Motor neuron (in vitro differentiated cells): ENCODE data around the gene TNRC6A. TPM values are rescaled to one million over a fixed set of nuclear protein-coding genes. Genes with fewer than 3 reads are reported as not detected.
"Not testable (repeated sequence)": the region's sequence is repeated elsewhere in the genome, so short reads cannot be mapped to it uniquely, and the experiment has no call there.

Experiments
- ATAC-seq, 8 experiments: fragments of 200-7000 bp; cut with Tn5 transposase; replicated peaks in 6 of 8; 2 replicates each; pipeline ENCODE4 v1.8.0; 2021; ENCODE audit warnings: mild to moderate bottlenecking in 8 of 8, moderate library complexity in 8 of 8
- H3K27ac ChIP-seq, 2 donors: fragments of 250-450 bp; sonication (Bioruptor Pico); 2 replicates each; pipeline ENCODE4 v1.9.0; 2021; ENCODE audit warnings: antibody characterized with exemption in 2 of 2, mild to moderate bottlenecking in 2 of 2, moderate library complexity in 1 of 2
- H3K4me1 ChIP-seq, 2 donors: fragments of 250-450 bp; sonication (Bioruptor Pico); replicated peaks in 1 of 2; 2 replicates each; pipeline ENCODE4 v1.6.1; 2021; ENCODE audit warnings: antibody characterized with exemption in 2 of 2, mild to moderate bottlenecking in 2 of 2, moderate library complexity in 1 of 2
- H3K4me3 ChIP-seq, 5 donors: fragments of 250-450 bp; sonication (Bioruptor Pico); 2 replicates each; pipeline ENCODE4 v1.9.0; 2021; ENCODE audit warnings: antibody characterized with exemption in 5 of 5, mild to moderate bottlenecking in 5 of 5, moderate library complexity in 4 of 5
- WGBS, 10 experiments: fragments of 450-650 bp; shearing (Covaris generic); methylation state at CpG; one replicate each; pipeline ENCODE4 v1.0.0; 2022; 5-methylcytosine and 5-hydroxymethylcytosine counted together
- in situ Hi-C, 9 experiments: fragments of 400-800 bp; cut with MboI; loops; one replicate each; pipeline ENCODE4 v1.15.0; 2021; ENCODE audit warnings: low sequenced_read_pairs in 9 of 9, low pct_unique_long_range_greater_than_20kb in 2 of 9; ENCODE audit not compliant: unreplicated experiment in 9 of 9
- total RNA-seq, 8 experiments: library from RNA; unstranded; fragments of 300-600 nt; gene quantifications; 2 replicates each; pipeline versions ENCODE4 v1.2.3 to v1.2.4, GENCODE V29; 2022

The TNRC6A gene
- total RNA-seq, 8 experiments from 2014 or later, result 40.9 to 84.7 (median 55.3) TPM

- no peak overlapping the region for H3K4me3 ChIP-seq
- WGBS, 10 experiments, result 0 to 100% (median 81%) methylated on average over 1 to 2 of the region's 2 CpGs; no CpG with 5 or more reads in 4 of the 10 experiments
- peak; percentile 37 to 98 (median 88) for ATAC-seq
- no peak overlapping the region for H3K27ac ChIP-seq
- in situ Hi-C loops, result no loop called here
- H3K4me1 ChIP-seq, result peaks cover 0 to 7% of the 10 kb centered on the region in 2 donors
Observed at GRCh38 chr16:24748242-24748641, 18.8 kb downstream of the TNRC6A start.

DNA sequence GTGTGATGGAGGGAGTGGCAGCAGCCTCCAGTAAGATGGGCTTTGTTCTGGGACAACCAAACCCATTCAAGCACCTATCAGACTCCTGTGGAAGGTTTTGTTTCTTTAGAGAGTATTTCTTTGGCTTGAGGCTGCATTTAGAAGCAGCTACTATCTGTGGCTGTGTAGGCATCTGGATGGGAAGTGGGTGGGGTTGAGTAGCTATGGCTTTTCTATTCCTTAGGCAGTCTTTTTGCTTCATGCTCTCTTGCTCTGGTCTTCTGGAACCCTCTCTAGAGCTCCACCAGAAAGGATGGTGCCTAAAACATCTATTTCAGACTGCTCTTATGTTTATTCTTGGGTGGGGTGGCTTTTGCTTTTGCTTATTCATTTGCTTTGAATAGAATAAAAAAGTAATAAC, 19.9 kb downstream of the TNRC6A start:
- Histone ChIP-seq H3K4me1 (peaks cover 0 to 7% of the 10 kb centered on the region in 2 donors), H3K4me3 (no peak overlapping the region), H3K27ac (no peak overlapping the region)
- in situ Hi-C loops, result no loop called here
- peak in 3 of 8 experiments; percentile 69 to 78 (median 78) for ATAC-seq

GRCh38 chr16:24749872-24750271, 20.4 kb downstream of the TNRC6A start:
- H3K27ac ChIP-seq, H3K4me3 ChIP-seq, H3K4me1 ChIP-seq, ATAC-seq, in situ Hi-C loops: not testable (repeated sequence)
- 83 to 100% (median 95%) methylated on average over 1 to 4 of the region's 5 CpGs; no CpG with 5 or more reads in 3 of the 10 experiments for WGBS, 10 experiments

GRCh38 chr16:24753000-24753399, 23.5 kb downstream of the TNRC6A start:
- peaks cover 0 to 1% of the 10 kb centered on the region in 2 donors for H3K4me1 ChIP-seq
- H3K27ac ChIP-seq, result no peak overlapping the region
- no peak for ATAC-seq
- H3K4me3 ChIP-seq, result no peak overlapping the region
- in situ Hi-C loops, result no loop called here

- no peak for ATAC-seq
- Histone ChIP-seq H3K4me1 (no peaks in the 10 kb centered on the region), H3K27ac (no peak overlapping the region), H3K4me3 (no peak overlapping the region)
- in situ Hi-C loops, result no loop called here
- WGBS, 10 experiments, result 93 to 100% (median 97%) methylated on average over 1 to 3 of the region's 3 CpGs; no CpG with 5 or more reads in 3 of the 10 experiments
Observed at GRCh38 chr16:24753437-24753836, 24.0 kb downstream of the TNRC6A start.

DNA sequence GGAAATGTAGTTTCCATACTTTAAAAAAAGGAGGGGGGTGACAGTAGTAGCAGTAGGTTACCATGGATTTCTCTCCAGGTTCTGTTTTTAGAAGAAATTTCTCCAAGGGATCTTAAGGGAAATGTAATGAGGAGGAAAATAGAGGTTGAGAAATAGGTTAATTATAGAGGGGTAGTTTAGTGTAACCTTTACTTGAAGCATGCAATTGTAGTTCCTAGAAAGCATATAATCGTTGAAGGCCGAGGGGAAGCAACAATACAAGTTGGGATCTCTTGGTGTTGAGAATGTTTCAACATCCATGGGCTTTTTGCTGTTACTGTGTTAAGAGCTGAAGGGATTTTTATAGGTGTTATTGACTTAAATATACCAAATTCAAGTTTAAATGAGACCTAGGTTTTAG, 25.1 kb downstream of the TNRC6A start:
- in situ Hi-C loops, result no loop called here
- H3K27ac ChIP-seq, result no peak overlapping the region
- no peak for ATAC-seq
- no peaks in the 10 kb centered on the region for H3K4me1 ChIP-seq
- 70 to 100% (median 94%) methylated on average over 1 to 2 of the region's 2 CpGs; no CpG with 5 or more reads in 1 of the 10 experiments for WGBS, 10 experiments
- H3K4me3 ChIP-seq, result no peak overlapping the region

DNA sequence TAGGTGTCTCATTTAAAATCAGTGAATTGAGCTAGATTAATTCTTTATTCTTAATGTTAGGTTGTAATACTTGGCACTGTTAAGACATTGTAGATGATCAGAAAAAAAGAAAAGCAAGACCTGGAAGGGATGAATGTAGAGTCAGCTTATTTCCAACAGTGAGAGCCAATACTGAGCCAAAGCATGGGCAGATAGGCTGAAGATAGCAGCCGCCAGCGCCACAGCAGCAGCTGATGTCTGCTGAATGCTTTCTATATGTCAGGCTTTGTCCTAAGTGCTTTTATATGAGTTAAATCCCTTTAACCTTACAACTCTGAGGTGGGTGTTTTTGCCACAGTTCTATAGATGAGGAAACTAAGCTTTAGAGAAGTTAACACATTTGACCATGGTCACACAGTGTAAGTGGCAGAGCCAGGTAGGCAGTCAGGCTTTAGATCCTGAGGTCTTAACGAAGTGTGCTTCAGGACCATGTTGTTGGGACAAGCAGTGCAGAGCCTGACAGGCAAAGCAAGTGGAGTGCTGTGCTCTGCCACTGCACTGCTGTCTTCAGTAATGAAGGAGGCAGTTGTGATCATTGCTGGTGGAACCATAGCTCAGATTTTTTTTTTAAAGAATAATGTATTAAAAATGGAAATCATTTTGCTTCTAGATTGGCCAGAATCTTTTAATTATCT, 25.9 kb downstream of the TNRC6A start:
- Histone ChIP-seq H3K4me3 (no peak overlapping the region), H3K4me1 (no peaks in the 10 kb centered on the region), H3K27ac (no peak overlapping the region)
- no peak for ATAC-seq
- in situ Hi-C loops, result no loop called here
- WGBS, 10 experiments, result 63 to 100% (median 98%) methylated on average over 1 to 3 of the region's 3 CpGs; no CpG with 5 or more reads in 2 of the 10 experiments

GRCh38 chr16:24758373-24758772, 28.9 kb downstream of the TNRC6A start:
- ATAC-seq, result peak in 3 of 8 experiments; percentile 32 to 71 (median 53)
- 50 to 100% (median 93%) methylated on average over 1 to 2 of the region's 2 CpGs; no CpG with 5 or more reads in 5 of the 10 experiments for WGBS, 10 experiments
- H3K27ac ChIP-seq, result no peak overlapping the region
- in situ Hi-C loops, result no loop called here
- no peak overlapping the region for H3K4me3 ChIP-seq
- H3K4me1 ChIP-seq, result no peaks in the 10 kb centered on the region

DNA sequence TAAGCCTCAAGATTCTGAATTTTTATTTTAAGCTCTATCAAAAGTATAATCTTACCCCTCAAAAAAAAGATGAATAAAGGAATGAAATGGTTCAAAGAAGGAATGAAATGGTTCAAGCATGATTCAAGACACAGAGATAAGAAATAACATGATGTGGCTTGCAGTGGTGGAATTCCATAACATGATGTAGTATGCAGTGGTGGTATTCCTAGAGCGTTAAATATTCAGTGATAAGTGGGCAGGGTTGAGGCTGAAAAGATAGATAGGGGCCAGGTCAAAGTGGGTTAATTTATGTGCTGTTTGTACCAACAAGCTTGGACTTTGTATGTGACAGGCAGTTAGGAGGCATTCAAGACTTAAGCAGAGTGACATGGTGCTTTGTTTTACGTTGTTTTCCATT, 29.6 kb downstream of the TNRC6A start:
- Histone ChIP-seq H3K4me1 (no peaks in the 10 kb centered on the region), H3K4me3 (no peak overlapping the region), H3K27ac (no peak overlapping the region)
- no peak for ATAC-seq
- in situ Hi-C loops, result no loop called here
- 78 to 100% (median 100%) methylated on average over 1 to 2 of the region's 2 CpGs; no CpG with 5 or more reads in 1 of the 10 experiments for WGBS, 10 experiments

DNA sequence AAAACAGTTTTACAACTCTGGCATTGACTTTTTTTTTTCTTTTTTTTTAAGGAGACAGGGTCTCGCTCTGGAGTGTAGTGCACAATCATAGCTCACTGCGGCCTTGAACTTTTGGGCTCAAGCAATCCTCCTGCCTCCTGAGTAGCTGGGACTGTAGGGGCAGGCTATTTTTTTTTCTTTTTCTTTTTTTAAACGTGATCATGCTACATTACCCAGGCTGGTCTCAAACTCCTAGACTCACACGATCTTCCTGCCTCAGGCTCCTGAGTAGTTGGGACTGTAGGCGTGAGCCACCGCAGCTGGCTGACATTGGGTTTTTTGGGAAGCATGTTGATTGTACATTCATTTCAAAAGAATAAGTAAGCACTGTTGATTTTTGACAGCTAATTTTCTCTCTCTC, 32.1 kb downstream of the TNRC6A start:
- Histone ChIP-seq H3K4me1 (no peaks in the 10 kb centered on the region), H3K4me3 (no peak overlapping the region), H3K27ac (no peak overlapping the region)
- in situ Hi-C loops, result no loop called here
- no peak for ATAC-seq
- WGBS, 10 experiments, result 40 to 100% (median 88%) methylated on average over 1 to 6 of the region's 6 CpGs

DNA sequence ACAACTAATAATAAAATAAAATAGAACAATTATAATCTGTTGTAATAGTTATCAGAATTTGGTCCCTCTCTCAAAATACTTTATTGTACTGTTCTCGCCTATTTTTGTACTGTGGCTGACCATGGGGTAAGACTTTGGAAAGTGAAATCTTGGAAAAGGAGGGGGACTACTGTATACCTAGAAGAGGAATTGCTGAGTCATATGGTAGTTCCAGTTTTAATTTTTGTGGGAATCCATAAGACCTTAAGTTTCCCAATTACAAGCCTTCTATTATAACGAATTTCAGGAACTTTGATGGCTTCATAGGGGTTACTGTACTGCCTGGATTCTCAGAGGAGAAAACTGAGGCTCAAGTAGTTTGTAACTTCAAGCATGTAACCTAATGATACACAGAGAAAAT, 35.5 kb downstream of the TNRC6A start:
- H3K27ac ChIP-seq, result no peak overlapping the region
- in situ Hi-C loops, result no loop called here
- WGBS, 10 experiments, result 93 to 100% (median 100%) methylated on average over 1 to 2 of the region's 2 CpGs; no CpG with 5 or more reads in 1 of the 10 experiments
- no peak overlapping the region for H3K4me3 ChIP-seq
- no peaks in the 10 kb centered on the region for H3K4me1 ChIP-seq
- no peak for ATAC-seq

GRCh38 chr16:24766057-24766456, 36.6 kb downstream of the TNRC6A start:
- Histone ChIP-seq H3K27ac (no peak overlapping the region), H3K4me1 (no peaks in the 10 kb centered on the region), H3K4me3 (no peak overlapping the region)
- WGBS, 10 experiments, result 89 to 100% (median 98%) methylated on average over 3 of the region's 3 CpGs; no CpG with 5 or more reads in 2 of the 10 experiments
- no peak for ATAC-seq
- in situ Hi-C loops, result no loop called here

DNA sequence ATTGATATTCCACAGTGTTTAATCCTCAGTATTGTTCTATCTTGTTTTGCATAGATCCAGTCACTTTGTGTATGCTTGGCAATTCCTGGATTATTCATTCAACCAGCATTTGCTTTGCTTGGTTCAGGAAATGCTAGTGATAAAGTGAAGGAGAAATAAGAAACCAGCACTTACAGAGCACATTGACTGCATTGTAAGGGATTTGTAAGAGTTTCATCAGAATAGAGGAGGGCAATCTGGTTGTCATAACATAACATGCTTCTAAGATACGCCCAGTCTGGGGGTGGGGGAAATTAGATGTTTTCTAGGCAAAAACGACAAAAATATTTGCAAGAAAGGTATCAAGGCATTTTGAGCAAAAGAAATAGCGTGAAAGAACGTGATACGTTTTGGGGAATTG, 40.4 kb downstream of the TNRC6A start:
- in situ Hi-C loops, result no loop called here
- H3K4me1 ChIP-seq, result no peaks in the 10 kb centered on the region
- H3K4me3 ChIP-seq, result no peak overlapping the region
- WGBS, 10 experiments, result 71 to 100% (median 77%) methylated on average over 4 to 5 of the region's 5 CpGs
- no peak overlapping the region for H3K27ac ChIP-seq
- ATAC-seq, result peak in 4 of 8 experiments; percentile 18 to 85 (median 46)

DNA sequence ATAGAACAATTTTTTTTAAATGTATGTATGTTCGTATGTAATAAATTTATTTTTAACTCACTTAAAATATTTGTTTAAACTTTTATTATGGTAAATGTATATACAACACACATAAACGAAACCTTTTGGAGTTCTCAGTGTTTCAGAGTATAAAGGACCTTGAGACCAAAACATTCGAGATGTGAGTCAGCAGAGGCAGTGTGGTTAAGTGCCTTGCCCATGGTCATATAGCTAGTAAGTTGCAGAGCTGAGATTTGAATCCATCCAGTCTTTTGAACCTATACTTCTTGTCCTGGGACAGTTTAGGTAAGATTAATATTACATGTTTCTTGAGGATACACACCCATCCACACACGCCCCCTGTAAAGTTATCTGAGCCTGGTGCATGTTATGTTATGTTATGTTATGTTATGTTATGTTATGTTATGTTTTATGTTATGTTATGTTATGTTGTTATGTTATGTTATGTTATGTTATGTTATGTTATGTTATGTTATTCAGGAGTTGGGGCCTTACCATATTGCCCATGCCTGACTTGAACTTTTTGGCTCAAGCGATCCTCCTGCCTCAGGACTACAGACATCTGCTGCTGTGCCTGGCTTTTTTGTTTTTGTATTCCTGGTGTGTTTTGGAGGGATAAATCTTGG, 41.8 kb downstream of the TNRC6A start:
- Histone ChIP-seq H3K4me3 (no peak overlapping the region), H3K4me1 (no peaks in the 10 kb centered on the region), H3K27ac (no peak overlapping the region)
- peak in 1 of 8 experiments; percentile 24 for ATAC-seq
- in situ Hi-C loops, result no loop called here
- WGBS, 10 experiments, result 59 to 100% (median 94%) methylated on average over 1 to 5 of the region's 5 CpGs
